HL-60 (cell line): ENCODE results near the gene PPL.

Source experiments
- CTCF ChIP-seq: IDR thresholded peaks from one replicate; pipeline ENCODE4 v1.5.1; 2011; ENCODE audit warnings: low read length, control low read depth, inconsistent platforms; ENCODE audit not compliant: insufficient read depth
- POLR2AphosphoS5 ChIP-seq: IDR thresholded peaks from 2 replicates; pipeline ENCODE4 v1.6.1; 2012; ENCODE audit warnings: low read depth
- REST ChIP-seq: IDR thresholded peaks from 2 replicates; pipeline ENCODE4 v1.6.1; 2012; ENCODE audit warnings: low read depth; ENCODE audit not compliant: insufficient replicate concordance
- SPI1 ChIP-seq: IDR thresholded peaks from 2 replicates; pipeline ENCODE4 v1.6.1; 2012; ENCODE audit warnings: low read depth, mild to moderate bottlenecking, borderline replicate concordance

- TF ChIP-seq CTCF (no peak), POLR2AphosphoS5 (no peak), REST (no peak), SPI1 (no peak)
Observed at GRCh38 chr16:4942481-4942880, 5.5 kb upstream of the PPL start.
